Measurements from ENCODE around the gene RNF123.
A peak's percentile ranks its signal among the peaks of the same experiment; 100 is the strongest.

RNF123 gene

GRCh38 chr3:49705390-49705960 lies 16.1 kb downstream of the RNF123 start:
- FAIRE-seq, result no peak

- FAIRE-seq, result no peak
Measured at GRCh38 chr3:49706456-49707112, 17.2 kb downstream of the RNF123 start.

GRCh38 chr3:49707113-49707480 lies 17.7 kb downstream of the RNF123 start:
- no peak for FAIRE-seq

- no peak for FAIRE-seq
Measured at GRCh38 chr3:49709852-49710251, 20.5 kb downstream of the RNF123 start.

- FAIRE-seq, result no peak
Measured at GRCh38 chr3:49711489-49711888, 22.1 kb downstream of the RNF123 start.

GRCh38 chr3:49712166-49712565 lies 22.8 kb downstream of the RNF123 start:
- no peak for FAIRE-seq

GRCh38 chr3:49712631-49713317 lies 23.4 kb downstream of the RNF123 start:
- no peak for FAIRE-seq

GRCh38 chr3:49713336-49714105 lies 24.2 kb downstream of the RNF123 start:
- FAIRE-seq, result no peak

- FAIRE-seq, result no peak
Measured at GRCh38 chr3:49714728-49715550, 25.6 kb downstream of the RNF123 start.

- no peak for FAIRE-seq
Measured at GRCh38 chr3:49715611-49716121, 26.3 kb downstream of the RNF123 start.

GRCh38 chr3:49716169-49716568 lies 26.8 kb downstream of the RNF123 start:
- no peak for FAIRE-seq

GRCh38 chr3:49716691-49717210 lies 27.4 kb downstream of the RNF123 start:
- FAIRE-seq, result no peak

- FAIRE-seq, result no peak
Measured at GRCh38 chr3:49717211-49717958, 28.0 kb downstream of the RNF123 start.

- no peak for FAIRE-seq
Measured at GRCh38 chr3:49717959-49718857, 28.9 kb downstream of the RNF123 start.

- no peak for FAIRE-seq
Measured at GRCh38 chr3:49718858-49719213, 29.5 kb downstream of the RNF123 start.

- peak; percentile 60 for FAIRE-seq
Measured at GRCh38 chr3:49719214-49719884, 30.0 kb downstream of the RNF123 start, which contains the start of gene AMIGO3. Gene AMIGO3, minus strand, starts transcription at chr3:49719684. Its CDS starts 219 bp downstream, at chr3:49719465.

GRCh38 chr3:49720855-49721595 lies 31.7 kb downstream of the RNF123 start:
- no peak for FAIRE-seq

GRCh38 chr3:49721596-49721895 lies 32.2 kb downstream of the RNF123 start:
- no peak for FAIRE-seq
